C4-2B (cell line): Measurements from ENCODE around the gene CLDN6.

Source experiments
- CTCF ChIP-seq: fragments of 450-650 bp; conservative IDR thresholded peaks from 2 replicates; pipeline ENCODE4 v1.5.1; 2017; ENCODE audit warnings: mild to moderate bottlenecking
- ZFX ChIP-seq: fragments of 450-650 bp; IDR thresholded peaks from 2 replicates; pipeline ENCODE4 v1.6.1; 2017

- no peak; the same call in 1 of the 2 replicates for TF ChIP-seq CTCF
- TF ChIP-seq ZFX: peak; percentile 37; the same call in 1 of the 2 replicates
These were observed 48.1 kb downstream of the CLDN6 start for GRCh38 chr16:2969545-2970521.
